Posterior vena cava (tissue), 2 donors: Measurements from ENCODE around the gene SDR9C7. TPM values are rescaled to one million over a fixed set of nuclear protein-coding genes. Genes with fewer than 3 reads are reported as not detected.
"Not testable (repeated sequence)": the region's sequence is repeated elsewhere in the genome, so short reads cannot be mapped to it uniquely, and the experiment has no call there.

Experiments used
- DNase-seq: peaks from one replicate; pipeline ENCODE4 v3.0.0-alpha.2; 2020; ENCODE audit warnings: low spot score
- intact Hi-C, 2 donors: fragments of 100-400 bp; cut with DNase I; formaldehyde crosslinking; loops; one replicate each; pipeline versions ENCODE4 v1.14.1 to v1.14.2; 2022 to 2023
- long read RNA-seq, 2 donors: library from polyadenylated mRNA; unstranded; transcript quantifications; one replicate each; pipeline ENCODE4 v2.0.0, GENCODE V29; 2020 to 2021
- total RNA-seq, 2 donors: library from RNA; stranded (reverse); fragmentation: NEBNext Ultra II Directional; extraction: Animal tissue kit (Norgen Biotek cat#: 25700); gene quantifications; one replicate each; pipeline ENCODE4 v1.2.1, GENCODE V29; 2021
- donor health status: DM: yes; HTN: yes; CAD: no.
- donor health status: DM: yes; HTN: yes; CAD: no.

Gene SDR9C7
- under 1 TPM in 1 of 2 donors, not detected in 1; 0.14 TPM for total RNA-seq
- long read RNA-seq, donor 1, partial matches to known transcripts: 0 of 1 reads
- long read RNA-seq, donor 1, other reads (novel, unspliced or antisense): 1 of 1 reads
- long read RNA-seq, donor 2: 0 reads

DNA sequence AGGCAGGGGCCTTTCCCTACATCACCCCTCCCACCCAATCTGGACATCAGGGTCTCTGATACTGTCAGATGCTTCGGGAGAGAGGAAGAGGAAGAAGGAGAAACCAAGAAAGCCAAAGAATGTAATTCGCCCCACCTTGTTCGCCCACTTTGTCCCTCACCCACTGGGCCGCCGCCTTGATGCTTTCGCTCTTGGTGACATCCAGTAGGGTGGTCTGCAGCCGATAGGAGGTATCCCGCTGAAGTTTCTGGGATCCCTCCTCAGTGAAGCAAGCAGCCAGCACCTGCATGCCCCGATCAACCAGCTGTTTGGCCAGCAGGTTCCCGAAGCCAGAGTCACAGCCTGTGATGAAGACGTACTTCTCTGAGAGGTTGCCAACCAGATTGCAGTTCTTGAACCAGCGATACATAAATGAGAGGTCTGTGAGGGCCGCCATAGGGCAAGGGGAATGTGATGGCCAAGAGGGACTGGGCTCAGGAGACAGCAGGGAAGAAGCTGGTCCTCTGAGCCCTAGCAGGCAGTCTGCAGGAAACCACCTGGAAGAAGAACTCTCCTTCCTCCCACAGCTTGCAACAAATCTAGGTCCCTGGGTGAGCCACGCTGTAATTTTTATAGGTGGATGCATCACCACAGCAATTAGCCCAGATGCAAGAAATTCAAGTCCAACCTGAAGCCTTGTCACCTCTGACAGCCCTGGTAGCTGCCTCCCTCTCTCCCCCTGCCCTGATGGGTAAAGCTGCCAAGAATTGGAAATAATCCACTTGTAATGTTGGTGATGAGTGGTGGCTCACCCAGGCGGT is at the start of gene SDR9C7:
Gene SDR9C7, minus strand, starts transcription at position 583 of the 800 bp plus-strand sequence. Its CDS starts 147 bp downstream, at position 436.
- intact Hi-C loops: no loop called here
- no peak for DNase-seq

GRCh38 chr12:56983386-56983785 is 49.2 kb upstream of the SDR9C7 start:
- intact Hi-C loops: no loop called here
- DNase-seq: no peak

GRCh38 chr12:56982578-56983236 is 48.5 kb upstream of the SDR9C7 start:
- intact Hi-C loops: not testable (repeated sequence)

DNA sequence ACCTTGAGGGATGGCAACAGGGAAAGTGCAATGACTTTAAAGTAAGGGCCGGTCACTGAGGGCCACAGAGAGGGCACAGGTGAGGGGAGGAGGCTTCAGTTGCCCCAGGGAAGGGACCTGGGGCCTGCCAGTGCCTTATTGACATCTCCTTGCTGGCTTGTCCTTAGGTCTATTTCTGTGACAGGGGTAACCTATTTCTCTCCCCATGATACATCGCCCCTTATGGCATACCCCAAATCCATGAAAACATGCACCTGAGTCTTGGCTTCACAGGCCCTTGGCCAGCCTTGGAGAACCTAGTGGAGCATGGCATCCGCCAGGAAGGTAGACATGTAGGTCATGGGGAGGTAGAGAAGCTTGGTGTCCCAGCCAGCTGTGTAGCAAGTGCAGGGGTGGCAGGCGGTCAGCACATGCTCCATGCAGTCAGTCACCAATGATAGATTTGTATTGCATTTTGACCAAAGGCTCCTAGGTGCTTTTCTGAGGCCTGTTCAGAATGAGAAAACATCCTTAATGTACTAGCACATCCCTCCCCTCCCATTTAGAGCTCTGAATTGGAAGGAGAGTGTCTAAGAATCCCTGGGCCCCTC is 46.8 kb upstream of the SDR9C7 start:
- no peak for DNase-seq

More at GRCh38 chr12:56982578-56983236, 48.5 kb upstream of the SDR9C7 start:
- not testable (repeated sequence) for DNase-seq

GRCh38 chr12:56980268-56980667 is 46.1 kb upstream of the SDR9C7 start:
- intact Hi-C loops: loop anchor here in 1 of 2 donors (2.0 kb wide), 1 partner anchor 19 kb away; no protein-coding TSS in a partner anchor
- no peak for DNase-seq

More for the DNA sequence above, 46.8 kb upstream of the SDR9C7 start:
- intact Hi-C loops: loop anchor here in 1 of 2 donors (2.0 kb wide), 1 partner anchor 18 kb away; no protein-coding TSS in a partner anchor

DNA sequence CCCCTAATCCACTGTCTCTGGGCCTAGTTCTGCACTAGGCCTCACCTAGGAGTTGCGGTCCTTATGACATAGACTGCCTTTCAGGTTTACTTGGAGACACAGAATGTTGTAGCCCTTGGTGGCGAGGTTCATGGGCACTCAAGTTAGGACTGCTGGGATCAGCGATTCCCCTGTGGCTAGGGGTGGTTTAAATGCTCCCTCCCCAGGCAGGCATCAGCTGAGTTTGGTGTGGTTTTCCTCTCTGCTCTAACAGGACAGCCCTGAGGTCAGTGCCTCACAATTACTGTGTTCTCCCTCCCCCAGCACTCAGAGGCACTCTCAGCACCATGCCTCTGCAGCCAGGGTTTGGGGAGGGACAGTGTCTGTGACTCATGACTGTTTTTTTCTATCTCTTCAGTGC is 45.4 kb upstream of the SDR9C7 start:
- DNase-seq: no peak
- intact Hi-C loops: loop anchor here in 1 of 2 donors (2.0 kb wide), 1 partner anchor 19 kb away; no protein-coding TSS in a partner anchor

GRCh38 chr12:56978397-56979138 is 44.4 kb upstream of the SDR9C7 start:
- DNase-seq: no peak
- intact Hi-C loops: no loop called here

DNA sequence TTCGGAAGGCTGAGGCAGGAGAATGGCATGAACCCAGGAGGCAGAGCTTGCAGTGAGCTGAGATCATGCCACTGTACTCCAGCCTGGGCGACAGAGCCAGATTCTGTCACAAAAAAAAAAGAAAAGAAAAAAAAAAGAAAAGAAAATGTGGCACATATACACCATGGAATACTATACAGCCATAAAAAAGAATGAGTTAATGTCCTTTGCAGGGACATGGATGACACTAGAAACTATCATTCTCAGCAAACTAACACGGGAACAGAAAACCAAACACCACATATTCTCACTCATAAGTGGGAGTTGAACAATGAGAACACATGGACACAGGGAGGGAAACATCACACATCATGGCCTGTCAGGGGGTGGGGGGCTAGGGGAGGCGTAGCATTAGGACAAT is 43.2 kb upstream of the SDR9C7 start:
- DNase-seq, intact Hi-C loops: not testable (repeated sequence)

DNA sequence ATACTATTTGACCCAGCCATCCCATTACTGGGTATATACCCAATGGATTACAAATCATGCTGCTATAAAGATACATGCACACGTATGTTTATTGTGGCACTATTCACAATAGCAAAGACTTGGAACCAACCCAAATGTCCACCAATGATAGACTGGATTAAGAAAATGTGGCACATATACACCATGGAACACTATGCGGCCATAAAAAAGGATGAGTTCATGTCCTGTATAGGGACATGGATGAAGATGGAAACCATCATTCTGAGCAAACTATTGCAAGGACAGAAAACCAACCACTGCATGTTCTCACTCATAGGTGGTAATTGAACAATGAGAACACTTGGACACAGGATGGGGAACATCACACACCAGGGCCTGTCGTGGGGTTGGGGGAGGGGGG is 40.0 kb upstream of the SDR9C7 start:
- DNase-seq, intact Hi-C loops: not testable (repeated sequence)

DNA sequence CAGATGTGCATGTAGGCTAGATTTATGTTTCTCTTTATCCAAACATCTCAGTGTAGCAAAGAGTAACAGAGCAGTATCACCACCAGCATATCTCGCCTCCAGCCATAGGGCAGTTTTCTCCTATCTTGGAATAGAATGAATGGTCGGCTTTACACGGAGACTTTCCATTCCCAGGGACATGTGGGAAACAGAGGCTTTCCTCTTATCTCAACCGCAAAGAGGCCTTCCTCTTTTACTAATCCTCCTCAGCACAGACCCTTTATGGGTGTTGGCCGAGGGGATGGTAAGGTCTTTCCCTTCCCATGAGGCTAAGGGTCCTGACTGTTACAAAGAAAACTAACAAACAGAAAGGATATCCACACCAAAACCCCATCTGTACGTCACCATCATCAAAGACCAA is 34.7 kb upstream of the SDR9C7 start:
- intact Hi-C loops, DNase-seq: not testable (repeated sequence)

DNA sequence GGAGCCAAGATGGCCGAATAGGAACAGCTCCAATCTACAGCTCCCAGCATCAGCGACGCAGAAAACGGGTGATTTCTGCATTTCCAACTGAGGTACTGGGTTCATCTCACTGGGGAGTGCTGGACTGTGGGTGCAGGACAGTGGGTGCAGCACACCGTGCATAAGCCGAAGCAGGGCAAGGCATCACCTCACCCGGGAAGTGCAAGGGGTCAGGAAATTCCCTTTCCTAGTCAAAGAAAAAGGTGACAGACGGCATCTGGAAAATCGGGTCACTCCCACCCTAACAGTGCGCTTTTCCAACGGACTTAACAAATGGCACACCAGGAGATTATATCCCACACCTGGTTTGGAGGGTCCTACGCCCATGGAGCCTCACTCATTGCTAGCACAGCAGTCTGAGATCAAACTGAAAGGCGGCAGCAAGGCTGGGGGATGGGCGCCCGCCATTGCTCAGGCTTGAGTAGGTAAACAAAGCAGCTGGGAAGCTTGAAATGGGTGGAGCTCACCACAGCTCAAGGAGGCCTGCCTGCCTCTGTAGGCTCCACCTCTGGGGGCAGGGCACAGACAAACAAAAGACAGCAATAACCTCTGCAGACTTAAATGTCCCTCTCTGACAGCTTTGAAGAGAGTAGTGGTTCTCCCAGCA is 31.9 kb upstream of the SDR9C7 start:
- intact Hi-C loops, DNase-seq: not testable (repeated sequence)

DNA sequence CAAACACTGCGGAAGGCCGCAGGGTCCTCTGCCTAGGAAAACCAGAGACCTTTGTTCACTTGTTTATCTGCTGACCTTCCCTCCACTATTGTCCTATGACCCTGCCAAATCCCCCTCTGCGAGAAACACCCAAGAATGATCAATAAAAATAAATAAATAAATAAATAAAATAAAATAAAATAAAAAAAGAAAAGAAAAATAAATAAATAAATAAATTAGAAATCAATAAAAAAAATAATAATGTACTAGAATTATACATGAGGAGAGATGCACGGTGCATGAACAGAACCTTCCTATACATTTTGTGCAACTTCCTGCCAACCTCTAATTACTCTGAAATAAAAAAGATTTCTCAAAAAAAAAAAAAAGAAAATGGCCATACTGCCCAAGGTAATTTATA is 30.9 kb upstream of the SDR9C7 start:
- intact Hi-C loops, DNase-seq: not testable (repeated sequence)

- DNase-seq, intact Hi-C loops: not testable (repeated sequence)
Observed at GRCh38 chr12:56963557-56963956, 29.3 kb upstream of the SDR9C7 start.

DNA sequence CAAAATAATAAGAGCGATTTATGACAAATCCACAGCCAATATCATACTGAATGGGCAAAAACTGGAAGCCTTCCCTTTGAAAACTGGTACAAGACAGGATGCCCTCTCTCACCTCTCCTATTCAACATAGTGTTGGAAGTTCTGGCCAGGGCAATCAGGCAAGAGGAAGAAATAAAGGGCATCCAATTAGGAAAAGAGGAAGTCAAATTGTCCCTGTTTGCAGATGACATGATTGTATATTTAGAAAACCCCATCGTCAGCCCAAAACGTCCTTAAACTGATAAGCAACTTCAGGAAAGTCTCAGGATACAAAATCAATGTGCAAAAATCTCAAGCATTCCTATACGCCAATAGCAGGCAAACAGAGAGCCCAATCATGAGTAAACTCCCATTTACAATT is 28.0 kb upstream of the SDR9C7 start:
- intact Hi-C loops, DNase-seq: not testable (repeated sequence)

DNA sequence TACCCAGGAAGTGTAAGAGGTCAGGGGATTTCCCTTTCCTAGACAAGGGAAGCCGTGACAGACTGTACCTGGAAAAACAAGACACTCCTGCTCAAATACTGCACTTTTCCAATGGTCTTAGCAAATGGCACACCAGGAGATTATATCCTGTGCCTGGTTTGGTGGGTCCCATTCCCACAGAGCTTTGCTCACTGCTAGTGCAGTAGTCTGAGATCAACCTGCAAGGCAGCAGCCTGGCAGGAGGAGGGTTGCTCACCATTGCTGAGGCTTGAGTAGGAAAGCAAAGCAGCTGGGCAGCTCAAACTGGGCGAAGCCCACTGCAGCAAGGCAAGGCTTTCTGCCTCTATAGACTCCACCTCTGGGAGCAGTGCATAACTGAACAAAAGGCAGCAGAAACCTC is 24.2 kb upstream of the SDR9C7 start:
- DNase-seq: no peak
- intact Hi-C loops: no loop called here

- no peak for DNase-seq
- intact Hi-C loops: no loop called here
Observed at GRCh38 chr12:56957229-56958052, 23.2 kb upstream of the SDR9C7 start, which contains the start of gene RDH16. Gene RDH16, minus strand, starts transcription at chr12:56957608. Its CDS starts 146 bp downstream, at chr12:56957462.

GRCh38 chr12:56955631-56956256 is 21.5 kb upstream of the SDR9C7 start:
- DNase-seq: no peak
- intact Hi-C loops: no loop called here
